Lung (tissue), 12 donors: ENCODE results near the gene STAT5A. TPM values are rescaled to one million over a fixed set of nuclear protein-coding genes. Genes with fewer than 3 reads are reported as not detected.
"Not testable (repeated sequence)": the region's sequence is repeated elsewhere in the genome, so short reads cannot be mapped to it uniquely, and the experiment has no call there.

Experiments used
- ATAC-seq: fragments of 200-7000 bp; cut with Tn5 transposase; one replicate; pipeline ENCODE4 v1.9.1; 2020; ENCODE audit warnings: moderate number of reproducible peaks; ENCODE audit not compliant: insufficient read depth, low FRiP score
- DNase-seq, 3 donors: peaks; one replicate each; pipeline ENCODE4 v3.0.0-alpha.2; 2013 to 2017
- H3K27ac ChIP-seq, 2 donors: one replicate each; pipeline ENCODE4 v1.5.1; 2013; ENCODE audit warnings: mild to moderate bottlenecking in 2 of 2, moderate library complexity in 2 of 2, control low read depth in 1 of 2, inconsistent platforms in 1 of 2, low read depth in 1 of 2, low read length in 1 of 2
- H3K27me3 ChIP-seq, 3 donors: one replicate each; pipeline ENCODE4 v1.5.1; 2013; ENCODE audit warnings: low read length in 2 of 3; ENCODE audit not compliant: control insufficient read depth in 3 of 3, insufficient read depth in 3 of 3
- H3K36me3 ChIP-seq, 4 donors: one replicate each; pipeline ENCODE4 v1.5.1; 2013; ENCODE audit warnings: low read length in 4 of 4, mild to moderate bottlenecking in 1 of 4, moderate library complexity in 1 of 4; ENCODE audit not compliant: control insufficient read depth in 4 of 4, insufficient read depth in 4 of 4
- H3K4me1 ChIP-seq, 5 donors: one replicate each; pipeline ENCODE4 v1.5.1; 2013; ENCODE audit warnings: low read length in 5 of 5, mild to moderate bottlenecking in 2 of 5, moderate library complexity in 1 of 5; ENCODE audit not compliant: control insufficient read depth in 5 of 5, insufficient read depth in 5 of 5
- H3K4me3 ChIP-seq: one replicate; pipeline ENCODE4 v1.5.1; 2013; ENCODE audit warnings: mild to moderate bottlenecking, control low read depth, moderate library complexity
- H3K9ac ChIP-seq, 2 donors: one replicate each; pipeline ENCODE4 v1.5.1; 2013; ENCODE audit warnings: low read length in 2 of 2, control low read depth in 1 of 2; ENCODE audit not compliant: insufficient read depth in 1 of 2
- H3K9me3 ChIP-seq, 4 donors: one replicate each; pipeline ENCODE4 v1.5.1; 2013; ENCODE audit warnings: low read length in 3 of 4, mild to moderate bottlenecking in 1 of 4, moderate library complexity in 1 of 4; ENCODE audit not compliant: control insufficient read depth in 4 of 4, insufficient read depth in 3 of 4
- CTCF ChIP-seq: IDR thresholded peaks from 2 replicates; pipeline ENCODE4 v1.5.1; 2012; ENCODE audit warnings: mild to moderate bottlenecking; ENCODE audit errors: control extremely low read depth, extremely low read depth
- WGBS, 2 donors: extraction: QIAGEN DNeasy Blood & Tissue Kit; methylation state at CpG; one replicate each; pipeline ENCODE4 v1.1.7; 2013; 5-methylcytosine and 5-hydroxymethylcytosine counted together
- polyA plus RNA-seq, 2 donors: library from polyadenylated mRNA; stranded (reverse); fragments of 200-250 nt; gene quantifications; one replicate each; pipeline ENCODE4 v1.2.1, GENCODE V29; 2013
- total RNA-seq, 2 donors: library from RNA; depleted of rRNA in 1 of 2; stranded (reverse); fragments of >200 nt in 1 of 2; gene quantifications; one replicate each; pipeline ENCODE4 v1.2.1, GENCODE V29; 2014 to 2021
- donor health status: control.
- donor health status: control.
- donor health status: Bipolar disorder and iron deficiency.
- donor health status: healthy.
- donor health status: DM: yes; HTN: yes; CAD: no.

Gene STAT5A
- total and polyA plus RNA-seq, 4 donors, result 16.4 to 52.0 (median 31.8) TPM

DNA sequence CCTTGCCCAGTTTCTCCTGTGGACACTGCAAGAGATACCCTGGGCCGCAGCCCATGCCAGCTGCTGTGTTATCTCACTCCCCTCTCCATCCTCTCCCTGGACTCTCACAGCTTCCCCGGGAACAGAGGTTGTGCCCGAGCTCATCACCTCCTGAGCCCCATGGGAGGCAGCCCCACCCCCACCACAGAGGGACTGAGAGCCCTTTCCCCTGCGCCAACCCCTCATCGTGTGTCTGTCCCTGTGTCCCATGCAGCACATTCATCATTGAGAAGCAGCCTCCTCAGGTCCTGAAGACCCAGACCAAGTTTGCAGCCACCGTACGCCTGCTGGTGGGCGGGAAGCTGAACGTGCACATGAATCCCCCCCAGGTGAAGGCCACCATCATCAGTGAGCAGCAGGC is 12.7 kb downstream of the STAT5A start:
- H3K36me3 ChIP-seq, result peaks cover 0 to 35% (median 1%) of the 10 kb centered on the region in 4 donors
- ATAC-seq, result no peak
- WGBS, 2 donors, result 91 to 93% methylated on average over 9 of the region's 9 CpGs

GRCh38 chr17:42303694-42304093 is 15.4 kb downstream of the STAT5A start:
- H3K4me3 ChIP-seq, result no peak overlapping the region
- H3K36me3 ChIP-seq, result peaks cover 0 to 54% (median 1%) of the 10 kb centered on the region in 4 donors
- 79 to 89% methylated on average over 3 of the region's 3 CpGs for WGBS, 2 donors

More for the DNA sequence above, 12.7 kb downstream of the STAT5A start:
- Histone ChIP-seq H3K4me1 (no peaks in the 10 kb centered on the region), H3K9me3 (no peaks in the 10 kb centered on the region), H3K4me3 (no peak overlapping the region), H3K9ac (no peak overlapping the region), H3K27me3 (no peaks in the 10 kb centered on the region), H3K27ac (no peak overlapping the region)
- no peak for DNase-seq
- no peak for TF ChIP-seq CTCF

DNA sequence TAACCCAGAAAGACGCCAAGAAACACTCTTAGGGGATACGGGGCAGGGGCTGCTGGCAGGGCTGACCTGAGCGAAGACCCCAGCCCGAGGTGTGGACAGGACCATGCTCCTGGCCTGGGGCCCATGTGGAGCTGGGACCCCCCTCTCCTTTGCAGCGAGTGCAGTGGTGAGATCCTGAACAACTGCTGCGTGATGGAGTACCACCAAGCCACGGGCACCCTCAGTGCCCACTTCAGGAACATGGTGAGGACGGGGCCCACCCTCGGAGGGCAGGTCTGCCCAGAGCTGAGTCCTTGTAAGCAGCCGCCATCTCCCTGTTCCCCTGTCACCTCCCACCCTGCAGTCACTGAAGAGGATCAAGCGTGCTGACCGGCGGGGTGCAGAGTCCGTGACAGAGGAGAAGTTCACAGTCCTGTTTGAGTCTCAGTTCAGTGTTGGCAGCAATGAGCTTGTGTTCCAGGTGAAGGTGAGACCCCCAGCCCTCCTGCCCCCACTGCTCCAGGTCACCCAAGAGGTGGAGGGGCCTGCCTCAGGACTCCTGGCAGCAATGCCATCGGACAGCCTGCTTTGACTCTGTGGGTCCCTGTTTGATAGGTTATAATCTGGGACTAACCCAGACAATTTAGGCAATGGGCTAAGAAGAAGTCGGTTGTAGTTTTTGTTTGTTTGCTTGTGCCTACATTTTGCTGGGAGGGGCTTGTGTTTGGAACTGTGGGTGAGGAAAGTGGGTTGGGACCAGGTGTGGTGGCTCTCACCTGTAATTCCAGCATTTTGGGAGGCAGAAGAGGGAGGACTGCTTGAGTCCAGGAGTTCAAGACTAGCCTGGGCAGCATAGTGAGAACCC is 16.1 kb downstream of the STAT5A start:
- 95% methylated on average over 15 to 16 of the region's 16 CpGs for WGBS, 2 donors
- Histone ChIP-seq H3K27ac (no peak overlapping the region), H3K9ac (no peak overlapping the region), H3K36me3 (peaks cover 0 to 60% (median 2%) of the 10 kb centered on the region in 4 donors), H3K27me3 (no peaks in the 10 kb centered on the region), H3K9me3 (no peaks in the 10 kb centered on the region), H3K4me3 (no peak overlapping the region), H3K4me1 (peaks cover 0 to 3% (median under 1%) of the 10 kb centered on the region in 5 donors)
- no peak for DNase-seq
- no peak for ATAC-seq
- no peak for TF ChIP-seq CTCF

More at GRCh38 chr17:42303694-42304093, 15.4 kb downstream of the STAT5A start:
- ATAC-seq (no peak), DNase-seq (no peak)
- Histone ChIP-seq H3K4me1 (peaks cover 0 to 3% (median 0%) of the 10 kb centered on the region in 5 donors), H3K9me3 (no peaks in the 10 kb centered on the region), H3K27me3 (no peaks in the 10 kb centered on the region), H3K9ac (no peak overlapping the region), H3K27ac (no peak overlapping the region)
- no peak for TF ChIP-seq CTCF

- not testable (repeated sequence) for H3K27me3 ChIP-seq, H3K27ac ChIP-seq, H3K4me3 ChIP-seq, H3K9ac ChIP-seq, DNase-seq, ATAC-seq, H3K4me1 ChIP-seq, H3K9me3 ChIP-seq
- WGBS, 2 donors, result 97% methylated on average over 6 of the region's 6 CpGs
- peaks cover 0 to 58% (median 3%) of the 10 kb centered on the region in 4 donors for H3K36me3 ChIP-seq
These were observed 16.7 kb downstream of the STAT5A start for GRCh38 chr17:42305031-42305330.
